Osteoblast (primary cell): ENCODE results near the gene BDH1. TPM values are rescaled to one million over a fixed set of nuclear protein-coding genes. Genes with fewer than 3 reads are reported as not detected.

Source experiments
- DNase-seq: peaks from one replicate; pipeline ENCODE4 v3.0.0; 2011; ENCODE audit warnings: low spot score, mixed read lengths; ENCODE audit not compliant: insufficient read length; ENCODE audit errors: missing footprints
- H2AFZ ChIP-seq: 2 replicates; pipeline ENCODE4 v1.6.0; 2011; ENCODE audit warnings: mild to moderate bottlenecking, low read length
- H3K27ac ChIP-seq: 2 replicates; pipeline ENCODE4 v1.5.1; 2011; ENCODE audit warnings: mild to moderate bottlenecking, low read depth, low read length, moderate library complexity
- H3K27me3 ChIP-seq: 2 replicates; pipeline ENCODE4 v1.6.0; 2012; ENCODE audit warnings: mild to moderate bottlenecking, control low read depth, inconsistent platforms, low read length, moderate library complexity; ENCODE audit not compliant: insufficient read depth
- H3K36me3 ChIP-seq: 2 replicates; pipeline ENCODE4 v1.5.1; 2011; ENCODE audit warnings: mild to moderate bottlenecking, low read length, control low read depth, moderate library complexity; ENCODE audit not compliant: insufficient read depth
- H3K4me1 ChIP-seq: 2 replicates; pipeline ENCODE4 v1.5.1; 2011; ENCODE audit warnings: mild to moderate bottlenecking, low read length, control low read depth, moderate library complexity; ENCODE audit not compliant: insufficient read depth
- H3K4me2 ChIP-seq: 2 replicates; pipeline ENCODE4 v1.6.0; 2011; ENCODE audit warnings: mild to moderate bottlenecking, low read length; ENCODE audit not compliant: insufficient read depth
- H3K4me3 ChIP-seq: fragments of 200-600 bp; sonication (generic); 3 replicates; pipeline ENCODE4 v1.5.1; 2012; ENCODE audit warnings: mild to moderate bottlenecking, low read length, inconsistent platforms; ENCODE audit not compliant: insufficient read depth
- H3K79me2 ChIP-seq: 2 replicates; pipeline ENCODE4 v1.6.0; 2012; ENCODE audit warnings: mild to moderate bottlenecking, low read length, control low read depth, inconsistent platforms; ENCODE audit not compliant: insufficient read depth
- H3K9me3 ChIP-seq: 2 replicates; pipeline ENCODE4 v1.5.1; 2011; ENCODE audit warnings: low read depth, low read length, control low read depth
- H4K20me1 ChIP-seq: 2 replicates; pipeline ENCODE4 v1.6.0; 2012; ENCODE audit warnings: mild to moderate bottlenecking, low read length, control low read depth; ENCODE audit not compliant: insufficient read depth
- CTCF ChIP-seq: IDR thresholded peaks from 2 replicates; pipeline ENCODE4 v1.5.1; 2011; ENCODE audit warnings: mild to moderate bottlenecking, low read depth, low read length, moderate library complexity; ENCODE audit errors: extremely low read depth
- total RNA-seq: library from RNA; depleted of rRNA; stranded (reverse); fragments of >200 nt; gene quantifications from 2 replicates; pipeline ENCODE4 v1.2.3, GENCODE V29; 2012

Gene BDH1
- total RNA-seq, 1 donor: 5.8 TPM

GRCh38 chr3:197586181-197586580, 30.4 kb upstream of the BDH1 start:
- H3K79me2 ChIP-seq: no peaks in the 10 kb centered on the region
- no peak overlapping the region for H3K4me2 ChIP-seq
- DNase-seq: no peak
- no peaks in the 10 kb centered on the region for H3K36me3 ChIP-seq
- H4K20me1 ChIP-seq: no peaks in the 10 kb centered on the region
- H3K27ac ChIP-seq: no peak overlapping the region
- no peak overlapping the region for H2AFZ ChIP-seq
- H3K27me3 ChIP-seq: no peaks in the 10 kb centered on the region
- no peaks in the 10 kb centered on the region for H3K4me1 ChIP-seq
- no peak for TF ChIP-seq CTCF
- H3K9me3 ChIP-seq: no peaks in the 10 kb centered on the region
- no peak overlapping the region for H3K4me3 ChIP-seq

- Histone ChIP-seq H3K36me3 (no peaks in the 10 kb centered on the region), H2AFZ (no peak overlapping the region), H4K20me1 (no peaks in the 10 kb centered on the region), H3K27ac (no peak overlapping the region), H3K27me3 (no peaks in the 10 kb centered on the region), H3K4me3 (no peak overlapping the region), H3K4me1 (no peaks in the 10 kb centered on the region), H3K4me2 (no peak overlapping the region), H3K79me2 (no peaks in the 10 kb centered on the region), H3K9me3 (no peaks in the 10 kb centered on the region)
- no peak for DNase-seq
- no peak for TF ChIP-seq CTCF
These were observed 29.0 kb upstream of the BDH1 start for GRCh38 chr3:197584733-197585132.

- Histone ChIP-seq H3K4me1 (no peaks in the 10 kb centered on the region), H3K4me3 (no peak overlapping the region), H4K20me1 (no peaks in the 10 kb centered on the region), H3K9me3 (no peaks in the 10 kb centered on the region), H3K79me2 (no peaks in the 10 kb centered on the region), H3K27me3 (peaks cover 3% of the 10 kb centered on the region), H2AFZ (no peak overlapping the region), H3K27ac (no peak overlapping the region), H3K4me2 (no peak overlapping the region), H3K36me3 (no peaks in the 10 kb centered on the region)
- TF ChIP-seq CTCF: no peak
- DNase-seq: no peak
These were observed 27.6 kb upstream of the BDH1 start for GRCh38 chr3:197583371-197583770.

- H3K36me3 ChIP-seq: no peaks in the 10 kb centered on the region
- no peak for TF ChIP-seq CTCF
- H3K27me3 ChIP-seq: peaks cover 5% of the 10 kb centered on the region
- H3K79me2 ChIP-seq: no peaks in the 10 kb centered on the region
- H3K9me3 ChIP-seq: no peaks in the 10 kb centered on the region
- H2AFZ ChIP-seq: no peak overlapping the region
- no peak overlapping the region for H3K4me3 ChIP-seq
- no peaks in the 10 kb centered on the region for H3K4me1 ChIP-seq
- no peak for DNase-seq
- no peak overlapping the region for H3K27ac ChIP-seq
- no peak overlapping the region for H3K4me2 ChIP-seq
- no peaks in the 10 kb centered on the region for H4K20me1 ChIP-seq
These were observed 24.5 kb upstream of the BDH1 start for GRCh38 chr3:197580253-197580691.
